ENCODE data around the gene LRRC15. TPM values are rescaled to one million over a fixed set of nuclear protein-coding genes. Genes with fewer than 3 reads are reported as not detected.

LRRC15 gene
- polyA plus RNA-seq, 2 of the 4 experiments (the other 2 are of a cell fraction), result 0.05 to 0.14 TPM

DNA sequence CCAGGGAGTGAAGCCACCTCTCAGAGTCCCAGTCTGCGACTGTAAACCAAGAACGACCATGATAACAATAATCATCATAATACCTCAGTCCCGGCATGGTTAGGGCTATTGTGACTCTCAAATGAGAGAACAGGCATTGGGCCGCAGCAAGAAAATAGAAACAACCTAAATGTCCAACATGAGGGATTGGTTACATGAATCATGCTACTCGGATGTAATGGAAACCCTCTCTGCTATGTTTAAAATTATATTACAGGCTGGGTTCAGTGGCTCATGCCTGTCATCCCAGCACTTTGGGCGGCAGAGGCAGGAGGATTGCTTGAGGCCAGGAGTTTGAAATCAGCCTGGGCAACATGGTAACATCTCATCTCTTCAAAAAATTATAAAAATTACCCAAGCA lies 21.2 kb downstream of the LRRC15 start:
- H3K4me1 ChIP-seq, result no peaks in the 10 kb centered on the region
- ATAC-seq, result no peak
- no peak overlapping the region for H3K27ac ChIP-seq
- FAIRE-seq, result no peak
- no peak for DNase-seq (ENCODE audit: low read depth in 1 of 2, low spot score in 1 of 2)
- no peak for TF ChIP-seq HEYL (CRISPR knock-in tag; IDR thresholded peaks at IDR 0.05)
- TF ChIP-seq, protein P1, sequence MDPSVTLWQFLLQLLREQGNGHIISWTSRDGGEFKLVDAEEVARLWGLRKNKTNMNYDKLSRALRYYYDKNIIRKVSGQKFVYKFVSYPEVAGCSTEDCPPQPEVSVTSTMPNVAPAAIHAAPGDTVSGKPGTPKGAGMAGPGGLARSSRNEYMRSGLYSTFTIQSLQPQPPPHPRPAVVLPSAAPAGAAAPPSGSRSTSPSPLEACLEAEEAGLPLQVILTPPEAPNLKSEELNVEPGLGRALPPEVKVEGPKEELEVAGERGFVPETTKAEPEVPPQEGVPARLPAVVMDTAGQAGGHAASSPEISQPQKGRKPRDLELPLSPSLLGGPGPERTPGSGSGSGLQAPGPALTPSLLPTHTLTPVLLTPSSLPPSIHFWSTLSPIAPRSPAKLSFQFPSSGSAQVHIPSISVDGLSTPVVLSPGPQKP (IDR thresholded peaks at IDR 0.05; ENCODE audit: low read depth, low read length), result no peak
- no peak for TF ChIP-seq JUNB (IDR thresholded peaks at IDR 0.05)
- no peak for TF ChIP-seq KDM5A (IDR thresholded peaks at IDR 0.05)
- TF ChIP-seq, protein P2, sequence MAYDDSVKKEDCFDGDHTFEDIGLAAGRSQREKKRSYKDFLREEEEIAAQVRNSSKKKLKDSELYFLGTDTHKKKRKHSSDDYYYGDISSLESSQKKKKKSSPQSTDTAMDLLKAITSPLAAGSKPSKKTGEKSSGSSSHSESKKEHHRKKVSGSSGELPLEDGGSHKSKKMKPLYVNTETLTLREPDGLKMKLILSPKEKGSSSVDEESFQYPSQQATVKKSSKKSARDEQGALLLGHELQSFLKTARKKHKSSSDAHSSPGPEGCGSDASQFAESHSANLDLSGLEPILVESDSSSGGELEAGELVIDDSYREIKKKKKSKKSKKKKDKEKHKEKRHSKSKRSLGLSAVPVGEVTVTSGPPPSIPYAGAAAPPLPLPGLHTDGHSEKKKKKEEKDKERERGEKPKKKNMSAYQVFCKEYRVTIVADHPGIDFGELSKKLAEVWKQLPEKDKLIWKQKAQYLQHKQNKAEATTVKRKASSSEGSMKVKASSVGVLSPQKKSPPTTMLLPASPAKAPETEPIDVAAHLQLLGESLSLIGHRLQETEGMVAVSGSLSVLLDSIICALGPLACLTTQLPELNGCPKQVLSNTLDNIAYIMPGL (CRISPR knock-in tag; IDR thresholded peaks at IDR 0.05; ENCODE audit: borderline replicate concordance), result no peak
- no peak for TF ChIP-seq JUN (IDR thresholded peaks at IDR 0.05)
- TF ChIP-seq ZNF302 (CRISPR knock-in tag; IDR thresholded peaks at IDR 0.05), result no peak
- TF ChIP-seq POLR2A (IDR thresholded peaks at IDR 0.05; ENCODE audit: low read length), result no peak
- TF ChIP-seq, protein P3, sequence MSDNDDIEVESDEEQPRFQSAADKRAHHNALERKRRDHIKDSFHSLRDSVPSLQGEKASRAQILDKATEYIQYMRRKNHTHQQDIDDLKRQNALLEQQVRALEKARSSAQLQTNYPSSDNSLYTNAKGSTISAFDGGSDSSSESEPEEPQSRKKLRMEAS (IDR thresholded peaks at IDR 0.05), result no peak
- TF ChIP-seq ZSCAN20 (CRISPR knock-in tag; IDR thresholded peaks at IDR 0.05), result no peak
- no peak for TF ChIP-seq CEBPB (IDR thresholded peaks at IDR 0.05)
- TF ChIP-seq CHD2 (IDR thresholded peaks at IDR 0.05; ENCODE audit: low read length, partially characterized antibody), result no peak
- TF ChIP-seq RARB (CRISPR knock-in tag; IDR thresholded peaks at IDR 0.05), result no peak
- TF ChIP-seq NR3C1 (IDR thresholded peaks at IDR 0.05), result no peak
- no peak for TF ChIP-seq SREBF2 (IDR thresholded peaks at IDR 0.05)
- no peak overlapping the region for H3K4me3 ChIP-seq
- H3K9me3 ChIP-seq, result no peaks in the 10 kb centered on the region
- no peak overlapping the region for H3K4me2 ChIP-seq
- ChIA-PET CTCF (interaction anchor here (1.2 kb wide), 1 partner anchor 15 kb away, joined by 3 read pairs; no protein-coding TSS in a partner anchor), POLR2A (no interaction called here)
- WGBS (ENCODE audit: missing lambda C conversion rate), result 83% methylated on average over 3 of the region's 6 CpGs

DNA sequence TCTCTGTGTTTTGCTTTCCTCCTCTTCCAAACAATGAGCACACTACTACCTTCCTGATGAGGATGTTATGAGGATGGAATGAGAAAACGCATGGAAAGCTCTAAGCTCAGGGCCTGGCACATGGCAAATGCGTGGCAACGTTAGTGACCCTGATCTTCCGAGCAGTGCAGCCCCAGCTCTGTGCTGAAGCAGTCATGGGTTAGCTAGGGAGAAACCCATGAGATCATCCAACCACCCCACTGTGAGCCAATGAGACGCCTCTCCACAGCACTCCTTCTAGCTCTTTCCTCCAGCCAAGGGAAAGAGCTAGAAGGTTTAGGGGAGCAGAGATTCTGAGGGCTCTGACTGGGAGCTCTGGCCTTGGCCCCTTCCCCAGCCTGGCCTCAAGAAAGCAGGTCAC lies 22.9 kb downstream of the LRRC15 start:
- ATAC-seq (no peak), FAIRE-seq (no peak), DNase-seq (ENCODE audit: low read depth in 1 of 2, low spot score in 1 of 2) (no peak)
- ChIA-PET POLR2A (no interaction called here), CTCF (interaction anchor here (0.8 to 5.8 kb wide), 5 partner anchors 10 to 681 kb away, joined by 3 to 74 read pairs (median 7); no protein-coding TSS in a partner anchor)
- Histone ChIP-seq H3K27ac (no peak overlapping the region), H3K4me2 (no peak overlapping the region), H3K4me1 (no peaks in the 10 kb centered on the region), H3K9me3 (no peaks in the 10 kb centered on the region), H3K4me3 (no peak overlapping the region)
- TF ChIP-seq, protein P4, sequence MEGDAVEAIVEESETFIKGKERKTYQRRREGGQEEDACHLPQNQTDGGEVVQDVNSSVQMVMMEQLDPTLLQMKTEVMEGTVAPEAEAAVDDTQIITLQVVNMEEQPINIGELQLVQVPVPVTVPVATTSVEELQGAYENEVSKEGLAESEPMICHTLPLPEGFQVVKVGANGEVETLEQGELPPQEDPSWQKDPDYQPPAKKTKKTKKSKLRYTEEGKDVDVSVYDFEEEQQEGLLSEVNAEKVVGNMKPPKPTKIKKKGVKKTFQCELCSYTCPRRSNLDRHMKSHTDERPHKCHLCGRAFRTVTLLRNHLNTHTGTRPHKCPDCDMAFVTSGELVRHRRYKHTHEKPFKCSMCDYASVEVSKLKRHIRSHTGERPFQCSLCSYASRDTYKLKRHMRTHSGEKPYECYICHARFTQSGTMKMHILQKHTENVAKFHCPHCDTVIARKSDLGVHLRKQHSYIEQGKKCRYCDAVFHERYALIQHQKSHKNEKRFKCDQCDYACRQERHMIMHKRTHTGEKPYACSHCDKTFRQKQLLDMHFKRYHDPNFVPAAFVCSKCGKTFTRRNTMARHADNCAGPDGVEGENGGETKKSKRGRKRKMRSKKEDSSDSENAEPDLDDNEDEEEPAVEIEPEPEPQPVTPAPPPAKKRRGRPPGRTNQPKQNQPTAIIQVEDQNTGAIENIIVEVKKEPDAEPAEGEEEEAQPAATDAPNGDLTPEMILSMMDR (IDR thresholded peaks at IDR 0.05), result no peak
- TF ChIP-seq HEYL (CRISPR knock-in tag; IDR thresholded peaks at IDR 0.05) (no peak), EHF (CRISPR knock-in tag; IDR thresholded peaks at IDR 0.05) (no peak), RARB (CRISPR knock-in tag; IDR thresholded peaks at IDR 0.05) (no peak), RFX5 (IDR thresholded peaks at IDR 0.05) (no peak), POLR2A (IDR thresholded peaks at IDR 0.05; ENCODE audit: low read length) (no peak), CEBPB (IDR thresholded peaks at IDR 0.05) (no peak), KDM1A (IDR thresholded peaks at IDR 0.05; ENCODE audit: low read depth) (no peak), MYC (IDR thresholded peaks at IDR 0.05; ENCODE audit: borderline replicate concordance, low read length) (no peak), FOSB (CRISPR knock-in tag; IDR thresholded peaks at IDR 0.05) (no peak), POLR2AphosphoS2 (conservative IDR thresholded peaks at IDR 0.05; ENCODE audit: low read length) (no peak), EHMT2 (IDR thresholded peaks at IDR 0.05; ENCODE audit: low read depth) (no peak), HDAC2 (IDR thresholded peaks at IDR 0.05) (no peak), PHF8 (IDR thresholded peaks at IDR 0.05; ENCODE audit: borderline replicate concordance, low read depth) (no peak), KDM5A (IDR thresholded peaks at IDR 0.05) (no peak)
- TF ChIP-seq, protein P5, sequence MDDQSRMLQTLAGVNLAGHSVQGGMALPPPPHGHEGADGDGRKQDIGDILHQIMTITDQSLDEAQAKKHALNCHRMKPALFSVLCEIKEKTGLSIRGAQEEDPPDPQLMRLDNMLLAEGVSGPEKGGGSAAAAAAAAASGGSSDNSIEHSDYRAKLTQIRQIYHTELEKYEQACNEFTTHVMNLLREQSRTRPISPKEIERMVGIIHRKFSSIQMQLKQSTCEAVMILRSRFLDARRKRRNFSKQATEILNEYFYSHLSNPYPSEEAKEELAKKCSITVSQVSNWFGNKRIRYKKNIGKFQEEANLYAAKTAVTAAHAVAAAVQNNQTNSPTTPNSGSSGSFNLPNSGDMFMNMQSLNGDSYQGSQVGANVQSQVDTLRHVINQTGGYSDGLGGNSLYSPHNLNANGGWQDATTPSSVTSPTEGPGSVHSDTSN (IDR thresholded peaks at IDR 0.05), result no peak
- TF ChIP-seq, protein P3 (IDR thresholded peaks at IDR 0.05), result no peak
- TF ChIP-seq, protein P6, sequence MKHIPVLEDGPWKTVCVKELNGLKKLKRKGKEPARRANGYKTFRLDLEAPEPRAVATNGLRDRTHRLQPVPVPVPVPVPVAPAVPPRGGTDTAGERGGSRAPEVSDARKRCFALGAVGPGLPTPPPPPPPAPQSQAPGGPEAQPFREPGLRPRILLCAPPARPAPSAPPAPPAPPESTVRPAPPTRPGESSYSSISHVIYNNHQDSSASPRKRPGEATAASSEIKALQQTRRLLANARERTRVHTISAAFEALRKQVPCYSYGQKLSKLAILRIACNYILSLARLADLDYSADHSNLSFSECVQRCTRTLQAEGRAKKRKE (CRISPR knock-in tag; IDR thresholded peaks at IDR 0.05; ENCODE audit: low read depth), result no peak
- 73% methylated on average over 5 of the region's 5 CpGs for WGBS (ENCODE audit: missing lambda C conversion rate)
